ENCODE data around the gene SPTBN1. TPM values are rescaled to one million over a fixed set of nuclear protein-coding genes. Genes with fewer than 3 reads are reported as not detected.
A peak's percentile ranks its signal among the peaks of the same experiment; 100 is the strongest.

The SPTBN1 gene
- total and polyA plus RNA-seq, 2 of the 13 experiments (the other 11 are each of a cell fraction or from before 2014, with no cell fraction given), result 123 to 299 TPM

- TF ChIP-seq ELK4 (CRISPR knock-in tag; IDR thresholded peaks at IDR 0.05; ENCODE audit: borderline replicate concordance) (no peak), TBX2 (CRISPR knock-in tag; IDR thresholded peaks at IDR 0.05; ENCODE audit: borderline replicate concordance) (peak; percentile 87), ZSCAN12 (CRISPR knock-in tag; IDR thresholded peaks at IDR 0.05) (no peak), ZNF24 (IDR thresholded peaks at IDR 0.05) (no peak), SIX1 (CRISPR knock-in tag; IDR thresholded peaks at IDR 0.05; ENCODE audit: borderline replicate concordance) (peak; percentile 65; the same call in 1 of the 2 replicates), ZNF260 (CRISPR knock-in tag; IDR thresholded peaks at IDR 0.05; ENCODE audit: borderline replicate concordance, low read depth) (no peak), TBL1XR1 (IDR thresholded peaks at IDR 0.05; ENCODE audit: borderline replicate concordance, low read length, partially characterized antibody) (no peak), ELF4 (CRISPR knock-in tag; IDR thresholded peaks at IDR 0.05; ENCODE audit: borderline replicate concordance) (no peak), SMAD3 (CRISPR knock-in tag; IDR thresholded peaks at IDR 0.05) (peak; percentile 73), YY1 (IDR thresholded peaks at IDR 0.05; ENCODE audit: insufficient read depth, insufficient replicate concordance, low read depth, low read length) (no peak), ZBTB34 (CRISPR knock-in tag; IDR thresholded peaks at IDR 0.05) (no peak), CC2D1A (CRISPR knock-in tag; IDR thresholded peaks at IDR 0.05) (0 out of 2 replicates have a peak, but pooled peaks have one; percentile 16), NFIB (CRISPR knock-in tag; IDR thresholded peaks at IDR 0.05; ENCODE audit: borderline replicate concordance) (no peak), ETS1 (CRISPR knock-in tag; IDR thresholded peaks at IDR 0.05) (no peak), ZNF333 (CRISPR knock-in tag; IDR thresholded peaks at IDR 0.05; ENCODE audit: borderline replicate concordance) (no peak), SIN3B (IDR thresholded peaks at IDR 0.05; ENCODE audit: low read length) (no peak), ZNF773 (CRISPR knock-in tag; IDR thresholded peaks at IDR 0.05; ENCODE audit: borderline replicate concordance) (no peak), NCOA2 (CRISPR knock-in tag; IDR thresholded peaks at IDR 0.05) (peak; percentile 92), KDM4B (CRISPR knock-in tag; IDR thresholded peaks at IDR 0.05) (no peak), ZFAT (CRISPR knock-in tag; conservative IDR thresholded peaks at IDR 0.05) (no peak), ZBTB21 (CRISPR knock-in tag; IDR thresholded peaks at IDR 0.05) (no peak), ZNF383 (CRISPR knock-in tag; IDR thresholded peaks at IDR 0.05; ENCODE audit: borderline replicate concordance) (no peak), ZNF143 (CRISPR knock-in tag; IDR thresholded peaks at IDR 0.05) (no peak), ZNF33B (CRISPR knock-in tag; IDR thresholded peaks at IDR 0.05) (no peak), HOXD1 (CRISPR knock-in tag; IDR thresholded peaks at IDR 0.05) (no peak), RFX5 (IDR thresholded peaks at IDR 0.05; ENCODE audit: low read depth, low read length) (no peak), PREB (CRISPR knock-in tag; IDR thresholded peaks at IDR 0.05) (no peak), MZF1 (CRISPR knock-in tag; IDR thresholded peaks at IDR 0.05; ENCODE audit: borderline replicate concordance) (no peak)
Observed at GRCh38 chr2:54574107-54574859, 118.2 kb downstream of the SPTBN1 start (continued).
